ENCODE results near the gene TARBP1.

DNA sequence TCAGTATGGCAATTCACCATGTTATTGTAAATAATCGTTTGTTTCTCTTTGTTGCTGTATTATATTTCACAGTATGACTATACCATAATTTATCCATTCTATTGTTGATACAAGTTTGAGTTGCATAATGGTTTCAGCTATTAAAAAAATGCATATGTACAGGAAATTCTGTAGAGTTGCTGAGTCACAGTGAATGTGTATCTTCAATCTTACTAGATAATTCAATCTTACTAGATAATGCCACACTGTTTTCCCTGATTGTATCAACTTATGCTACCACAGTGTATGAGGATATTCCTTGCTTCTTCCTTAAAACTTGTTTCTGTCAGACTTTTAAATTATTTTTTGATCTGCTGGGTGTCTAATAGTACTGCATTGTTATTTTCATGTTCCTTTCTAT, 109.2 kb downstream of the TARBP1 start:
- no peak for TF ChIP-seq POLR2A (IDR thresholded peaks at IDR 0.05)
- TF ChIP-seq, protein P1, sequence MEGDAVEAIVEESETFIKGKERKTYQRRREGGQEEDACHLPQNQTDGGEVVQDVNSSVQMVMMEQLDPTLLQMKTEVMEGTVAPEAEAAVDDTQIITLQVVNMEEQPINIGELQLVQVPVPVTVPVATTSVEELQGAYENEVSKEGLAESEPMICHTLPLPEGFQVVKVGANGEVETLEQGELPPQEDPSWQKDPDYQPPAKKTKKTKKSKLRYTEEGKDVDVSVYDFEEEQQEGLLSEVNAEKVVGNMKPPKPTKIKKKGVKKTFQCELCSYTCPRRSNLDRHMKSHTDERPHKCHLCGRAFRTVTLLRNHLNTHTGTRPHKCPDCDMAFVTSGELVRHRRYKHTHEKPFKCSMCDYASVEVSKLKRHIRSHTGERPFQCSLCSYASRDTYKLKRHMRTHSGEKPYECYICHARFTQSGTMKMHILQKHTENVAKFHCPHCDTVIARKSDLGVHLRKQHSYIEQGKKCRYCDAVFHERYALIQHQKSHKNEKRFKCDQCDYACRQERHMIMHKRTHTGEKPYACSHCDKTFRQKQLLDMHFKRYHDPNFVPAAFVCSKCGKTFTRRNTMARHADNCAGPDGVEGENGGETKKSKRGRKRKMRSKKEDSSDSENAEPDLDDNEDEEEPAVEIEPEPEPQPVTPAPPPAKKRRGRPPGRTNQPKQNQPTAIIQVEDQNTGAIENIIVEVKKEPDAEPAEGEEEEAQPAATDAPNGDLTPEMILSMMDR (IDR thresholded peaks at IDR 0.05), result no peak
